GM18508 (cell line): ENCODE measurements around the gene IL1RAPL2.
"Not testable (repeated sequence)": the region's sequence is repeated elsewhere in the genome, so short reads cannot be mapped to it uniquely, and the experiment has no call there.

ENCODE experiments used
- ATAC-seq: cut with Tn5 transposase; IDR thresholded peaks from one replicate; pipeline ENCODE4 v1.9.1; 2021; ENCODE audit warnings: moderate number of reproducible peaks; ENCODE audit not compliant: insufficient read depth, unreplicated experiment

The IL1RAPL2 gene

GRCh38 chrX:104669063-104669462 is 103.1 kb downstream of the IL1RAPL2 start:
- no peak for ATAC-seq

- no peak for ATAC-seq
Observed at GRCh38 chrX:104670051-104670450, 104.1 kb downstream of the IL1RAPL2 start.

GRCh38 chrX:104677517-104677916 is 111.5 kb downstream of the IL1RAPL2 start:
- not testable (repeated sequence) for ATAC-seq

DNA sequence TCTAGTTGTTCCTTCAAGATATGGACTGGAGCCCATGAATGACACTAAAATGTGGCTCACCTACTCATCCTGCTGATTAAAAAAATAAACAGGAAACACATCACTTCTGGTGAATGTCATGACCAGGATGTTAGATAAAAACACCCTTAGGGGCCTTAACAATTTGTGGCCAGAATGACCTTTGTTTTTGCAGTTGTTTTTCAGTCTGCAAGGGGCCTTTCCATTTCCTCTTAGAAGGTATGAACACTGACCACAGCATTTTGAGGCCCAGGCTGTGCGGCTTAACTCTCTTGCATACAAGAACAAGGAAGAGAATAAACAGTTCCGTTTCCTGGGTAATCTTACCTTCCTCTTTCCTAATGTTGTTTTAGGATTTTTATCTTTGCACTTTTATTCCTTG is 113.2 kb downstream of the IL1RAPL2 start:
- no peak for ATAC-seq

DNA sequence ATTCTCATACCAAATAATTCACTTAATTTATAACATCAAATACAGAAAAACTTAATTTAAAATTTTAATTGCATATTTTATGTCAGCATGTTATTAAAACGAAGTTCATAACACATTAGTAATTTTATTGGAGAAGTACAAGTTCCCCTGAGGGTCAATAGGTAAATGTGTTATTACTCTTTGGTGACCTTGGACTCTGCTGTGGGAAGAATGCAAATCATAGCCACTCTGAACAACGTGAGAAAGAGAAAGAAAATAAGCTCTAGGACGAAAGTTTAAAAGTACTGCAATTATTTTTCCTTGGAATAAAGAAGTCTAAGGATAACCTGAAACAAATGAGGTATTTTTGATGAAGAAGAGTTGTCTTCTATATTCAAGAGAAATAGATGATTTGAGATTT is 115.2 kb downstream of the IL1RAPL2 start:
- ATAC-seq = no peak

GRCh38 chrX:104684077-104684476 is 118.1 kb downstream of the IL1RAPL2 start:
- no peak for ATAC-seq

DNA sequence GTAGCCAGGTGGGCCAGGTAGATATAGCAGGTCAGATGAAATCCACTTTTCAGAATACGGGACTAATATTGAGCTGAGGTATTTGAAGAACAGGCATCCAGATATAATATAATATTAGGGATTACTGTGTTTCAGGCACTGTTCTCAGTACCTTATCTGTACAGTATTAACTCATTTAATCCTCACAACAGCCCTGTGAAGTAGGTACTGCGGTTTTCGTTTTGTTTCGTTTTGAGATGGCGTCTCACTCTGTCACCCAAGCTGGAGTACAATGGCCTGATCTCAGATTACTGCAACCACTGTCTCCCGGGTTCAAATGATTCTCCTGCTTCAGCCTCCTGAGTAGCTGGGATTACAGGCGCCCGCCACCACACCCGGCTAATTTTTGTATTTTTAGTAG is 129.6 kb downstream of the IL1RAPL2 start:
- ATAC-seq = peak; percentile 88

DNA sequence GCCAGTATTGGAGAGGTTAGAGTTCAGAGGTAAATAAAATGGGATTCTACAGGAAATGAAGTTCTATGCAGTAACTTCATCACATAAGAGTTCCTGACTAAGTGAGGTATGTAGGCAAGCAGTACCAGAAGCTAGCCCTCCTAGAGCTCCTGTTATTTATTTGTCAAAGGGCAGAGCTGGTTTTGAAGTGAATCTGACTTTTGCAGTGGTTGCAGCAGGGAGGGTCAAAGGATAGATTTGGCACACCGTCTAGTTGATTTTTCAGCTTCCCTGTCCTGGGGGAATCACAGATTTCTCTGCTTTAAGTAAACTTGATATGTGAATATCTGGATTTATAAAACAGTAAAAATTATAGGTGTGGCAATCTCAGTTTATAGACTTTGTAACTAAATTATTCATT is 130.7 kb downstream of the IL1RAPL2 start:
- no peak for ATAC-seq

DNA sequence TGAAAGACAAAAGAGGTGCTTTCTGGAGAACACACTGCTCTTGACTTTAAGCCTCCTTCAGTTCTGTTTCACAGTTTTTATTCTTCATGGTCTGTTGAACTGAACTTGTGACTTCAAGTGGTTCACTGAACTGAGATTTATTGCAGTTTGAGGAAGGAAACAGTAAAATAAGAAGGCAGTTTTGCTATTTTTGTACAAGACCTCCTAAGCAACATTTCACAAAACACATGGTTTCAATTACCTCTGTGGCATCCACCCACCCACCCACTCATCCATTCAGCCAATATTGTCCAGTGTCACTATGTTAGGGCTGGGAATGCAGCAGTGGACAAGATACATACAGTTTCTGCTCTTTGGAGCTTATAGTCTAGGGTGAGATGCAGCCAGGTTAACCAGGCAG is 131.3 kb downstream of the IL1RAPL2 start:
- no peak for ATAC-seq

DNA sequence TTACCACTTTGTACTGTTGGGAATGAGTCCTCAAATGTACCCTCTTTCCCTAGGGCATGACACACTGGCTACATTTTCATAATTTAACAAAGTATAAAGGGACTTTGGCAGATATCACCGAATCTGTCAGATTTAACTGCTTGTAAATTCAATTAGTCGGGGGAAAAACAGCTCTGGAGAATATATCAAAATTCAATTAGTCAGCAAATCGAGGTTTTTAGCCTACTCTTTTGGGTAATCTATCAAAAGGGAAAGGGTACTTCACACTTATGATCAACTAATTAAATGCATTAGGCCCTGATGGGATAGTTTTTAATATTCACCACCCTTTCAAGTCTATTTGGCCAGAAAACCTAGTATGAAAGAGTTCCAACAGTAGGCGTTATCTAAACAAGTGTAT is 141.0 kb downstream of the IL1RAPL2 start:
- no peak for ATAC-seq

DNA sequence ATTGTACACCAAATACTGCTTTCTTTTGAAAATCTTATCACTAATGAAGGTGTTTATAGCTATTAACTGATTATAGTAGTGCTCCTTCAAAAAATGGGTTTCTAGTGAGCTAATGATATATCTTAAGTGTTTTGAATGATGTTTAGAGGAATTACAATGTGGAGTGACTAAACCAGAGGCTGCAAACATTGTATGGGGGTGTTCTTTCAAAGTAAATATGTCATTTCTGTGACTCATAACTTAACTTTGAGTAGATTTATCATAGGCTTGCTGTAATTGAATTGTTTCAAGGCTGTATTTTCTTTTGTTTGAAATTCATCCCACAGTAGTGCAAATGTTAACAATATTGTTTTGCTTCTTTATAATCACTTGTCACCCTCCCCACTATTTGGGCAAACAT is 141.6 kb downstream of the IL1RAPL2 start:
- ATAC-seq = no peak

DNA sequence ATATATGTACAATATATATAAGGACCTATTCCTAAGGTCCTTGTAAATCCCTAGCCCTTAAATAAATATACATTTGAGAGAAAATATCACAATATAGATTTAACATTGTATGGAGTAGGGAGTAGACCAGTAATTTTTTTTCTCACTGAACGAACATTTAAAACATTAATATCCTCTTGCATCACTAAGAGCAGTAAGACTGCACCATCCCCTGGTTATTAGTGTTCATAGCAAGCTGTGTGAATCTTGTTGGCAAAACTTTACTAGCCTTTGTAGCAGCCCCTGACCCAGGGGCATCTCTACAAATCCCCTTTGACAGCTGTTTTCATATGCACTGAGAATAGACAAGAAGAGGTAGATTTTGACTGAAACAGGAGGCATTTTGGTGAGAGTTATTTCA is 146.5 kb downstream of the IL1RAPL2 start:
- ATAC-seq = no peak

DNA sequence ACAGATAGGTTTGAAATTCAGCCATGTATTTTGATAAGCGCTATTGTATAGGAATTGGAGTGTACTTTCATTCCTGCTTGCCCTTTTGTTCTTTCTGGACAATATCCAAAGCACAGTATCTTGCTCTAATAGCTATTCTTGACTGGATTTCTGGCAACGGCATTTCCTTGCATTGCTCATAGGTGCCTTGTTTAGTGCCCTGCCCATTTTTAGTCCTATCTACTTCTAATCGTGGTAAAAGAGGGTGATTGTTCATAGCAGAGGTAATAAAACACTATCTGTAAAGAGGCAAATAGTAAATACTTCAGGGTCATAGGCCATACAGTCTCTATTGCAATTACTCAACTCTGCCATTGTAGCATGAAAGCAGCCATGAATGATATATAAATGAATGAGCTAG is 155.9 kb downstream of the IL1RAPL2 start:
- ATAC-seq = no peak

GRCh38 chrX:104728456-104728855 is 162.5 kb downstream of the IL1RAPL2 start:
- no peak for ATAC-seq

DNA sequence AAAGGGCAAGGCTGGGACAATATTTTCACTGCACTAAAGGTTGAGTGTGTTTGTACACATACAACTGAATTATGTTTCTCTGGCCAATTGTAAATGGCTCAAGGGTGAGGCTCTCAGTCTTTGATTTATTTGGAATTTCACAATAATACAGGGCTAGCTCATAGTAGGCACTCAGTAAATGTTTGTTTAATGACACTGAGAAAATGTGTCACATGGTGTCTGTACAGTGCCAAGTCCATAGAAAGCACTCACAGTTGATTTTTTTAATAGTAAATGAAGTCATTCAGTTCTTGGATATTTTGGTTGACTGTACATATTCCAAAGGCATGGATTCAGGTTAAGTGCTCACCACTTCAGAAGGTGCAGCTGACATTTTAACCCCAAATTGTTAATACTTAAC is 176.4 kb downstream of the IL1RAPL2 start:
- no peak for ATAC-seq

DNA sequence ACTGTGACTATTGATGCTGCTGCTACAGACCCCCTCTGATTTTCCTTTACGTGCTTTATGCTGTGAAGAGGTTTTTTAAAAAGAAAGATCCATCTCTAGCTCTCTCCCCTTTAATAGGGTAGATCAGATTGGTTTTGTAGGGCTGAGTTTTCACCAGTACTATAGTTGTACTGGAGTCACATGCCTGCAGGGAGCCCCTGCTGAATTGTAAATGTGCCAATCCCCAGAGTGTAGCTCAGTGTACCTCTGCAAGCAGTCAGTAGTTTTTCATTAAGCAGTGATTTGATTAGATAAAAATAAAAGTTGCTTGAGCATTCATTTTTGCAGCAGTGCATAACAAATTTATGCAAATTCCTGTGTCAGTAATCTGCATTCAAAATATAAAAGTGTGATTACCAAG is 179.2 kb downstream of the IL1RAPL2 start:
- no peak for ATAC-seq

DNA sequence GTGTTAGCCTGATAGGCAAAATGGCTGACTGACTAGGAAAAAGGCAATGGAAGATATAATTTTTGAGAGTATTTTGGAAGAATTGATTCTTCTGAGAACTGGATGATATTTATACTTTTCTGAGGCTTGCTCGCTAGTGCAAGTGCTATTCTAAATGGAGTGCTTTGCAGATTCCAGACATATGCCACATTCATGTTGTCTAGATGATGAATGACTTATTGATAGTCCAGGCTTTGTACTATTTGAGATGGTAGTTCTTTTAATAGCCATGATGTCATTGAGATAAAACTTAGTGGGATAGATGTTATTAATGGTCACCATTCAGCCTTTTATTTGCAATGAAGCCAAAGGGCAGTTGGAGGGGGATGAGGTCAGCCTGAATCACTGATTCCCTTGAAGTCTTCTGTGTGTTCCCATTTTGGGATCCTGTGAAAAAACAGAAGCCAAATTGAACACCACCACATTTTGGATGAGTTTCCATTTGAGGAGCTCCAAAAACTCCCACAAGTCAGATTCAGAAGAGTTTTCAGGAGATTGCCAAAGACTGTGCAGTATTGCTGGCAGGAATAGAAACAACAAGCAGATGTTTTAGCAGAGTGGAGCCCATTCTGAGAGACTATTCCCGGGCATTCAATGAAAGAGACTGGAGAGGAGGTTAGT is 184.1 kb downstream of the IL1RAPL2 start:
- ATAC-seq = no peak

DNA sequence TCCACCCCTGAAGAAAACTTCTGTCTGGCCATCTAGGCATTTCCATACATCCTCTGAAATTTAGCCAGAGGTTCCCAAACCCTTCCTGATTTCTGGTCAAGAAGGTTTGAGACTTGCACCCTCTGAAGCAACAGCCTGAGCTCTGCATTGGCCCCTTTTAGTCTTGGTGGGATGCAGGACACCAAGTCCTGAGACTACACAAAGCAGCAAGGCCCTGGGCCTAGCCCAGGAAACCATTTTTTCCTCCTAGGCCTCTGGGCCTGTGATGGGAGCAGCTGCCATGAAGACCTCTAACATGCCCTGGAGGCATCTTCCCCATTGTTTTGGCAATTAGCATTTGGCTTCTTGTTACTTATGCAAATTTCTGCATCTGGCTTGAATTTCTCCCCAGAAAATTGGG is 196.6 kb downstream of the IL1RAPL2 start:
- ATAC-seq = no peak

- ATAC-seq = no peak
Observed at GRCh38 chrX:104789784-104790183, 223.8 kb downstream of the IL1RAPL2 start.

DNA sequence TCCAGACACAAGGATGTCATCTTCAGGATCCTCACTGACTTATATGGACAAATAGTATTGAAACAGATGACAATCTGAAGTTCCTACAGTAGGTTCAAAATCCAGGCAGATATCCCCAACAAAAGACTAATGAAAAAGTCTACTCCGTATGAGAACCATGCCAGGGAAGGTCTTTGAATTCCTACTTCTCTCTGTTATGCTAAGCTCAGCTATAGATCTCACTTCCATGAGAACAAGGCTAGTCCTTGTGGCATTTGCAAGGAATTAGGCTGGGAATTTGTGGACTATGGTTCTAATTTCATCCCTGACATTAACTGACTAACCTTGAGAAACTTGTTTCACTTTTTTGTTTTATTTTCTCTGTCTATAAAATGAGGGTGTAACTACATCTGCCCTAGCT is 229.8 kb downstream of the IL1RAPL2 start:
- ATAC-seq = no peak

DNA sequence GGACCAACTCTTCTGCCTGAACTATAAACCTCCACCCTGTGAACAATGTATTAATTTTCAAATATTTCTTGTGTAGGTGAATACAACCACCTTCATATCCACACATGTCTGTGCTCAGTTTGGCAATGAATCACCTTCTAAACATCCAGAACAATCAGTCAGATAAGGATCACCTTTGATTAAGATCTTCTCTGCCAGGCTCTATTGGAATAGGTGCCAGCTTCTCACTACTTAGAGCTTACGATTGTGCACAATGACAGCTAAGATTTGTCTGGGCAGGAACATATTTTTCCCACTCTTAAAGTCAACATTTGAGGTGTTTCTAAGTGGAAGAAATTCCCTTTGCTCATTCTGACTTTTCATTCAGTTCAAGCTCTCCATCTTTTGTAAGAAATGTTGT is 237.2 kb downstream of the IL1RAPL2 start:
- no peak for ATAC-seq

DNA sequence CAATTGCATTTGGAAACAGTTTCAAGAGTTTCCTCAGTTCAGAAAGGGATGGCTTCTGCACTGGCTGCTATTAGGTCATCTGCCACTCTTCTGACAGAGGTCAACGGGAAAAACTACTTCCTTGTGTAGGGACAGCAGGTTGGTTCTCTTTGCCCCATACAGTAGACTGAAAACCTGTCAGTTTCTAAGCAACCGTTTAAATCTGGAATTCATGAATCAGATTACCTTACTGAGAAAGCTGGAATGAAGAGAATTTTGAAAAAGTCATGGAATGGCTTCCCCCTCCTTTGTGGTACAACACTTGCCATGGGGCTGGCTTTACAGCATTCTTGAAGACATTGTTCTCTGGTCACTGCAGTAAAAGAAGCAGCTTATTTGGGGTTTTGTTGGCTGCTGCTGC is 240.3 kb downstream of the IL1RAPL2 start:
- no peak for ATAC-seq

GRCh38 chrX:104833401-104833800 is 267.4 kb downstream of the IL1RAPL2 start:
- no peak for ATAC-seq
